MM.1S (cell line): ENCODE data around the gene NCAPH2.
"Not testable (repeated sequence)": the region's sequence is repeated elsewhere in the genome, so short reads cannot be mapped to it uniquely, and the experiment has no call there.

ENCODE experiments used
- DNase-seq: peaks from one replicate; pipeline ENCODE4 v3.0.0-alpha.2; 2015
- H2AFZ ChIP-seq: fragments of 300-600 bp; sonication (generic); 2 replicates; pipeline ENCODE4 v1.6.0; 2016; ENCODE audit warnings: antibody characterized with exemption, low read length
- H3F3A ChIP-seq: fragments of 300-600 bp; sonication (generic); 2 replicates; pipeline ENCODE4 v1.6.1; 2016; ENCODE audit warnings: mild to moderate bottlenecking, antibody characterized with exemption, low read length, moderate library complexity, mixed read lengths; ENCODE audit not compliant: insufficient read depth
- H3K27ac ChIP-seq: fragments of 300-600 bp; sonication (generic); 2 replicates; pipeline ENCODE4 v1.5.1; 2016; ENCODE audit warnings: mild to moderate bottlenecking, low read length
- H3K27me3 ChIP-seq: fragments of 300-600 bp; sonication (generic); replicated peaks from 2 replicates; pipeline ENCODE4 v1.6.0; 2016; ENCODE audit warnings: low read length; ENCODE audit not compliant: insufficient read depth
- H3K36me3 ChIP-seq: fragments of 300-600 bp; sonication (generic); replicated peaks from 2 replicates; pipeline ENCODE4 v1.6.1; 2016; ENCODE audit warnings: mild to moderate bottlenecking, low read length, mixed read lengths; ENCODE audit not compliant: insufficient read depth
- H3K4me1 ChIP-seq: fragments of 300-600 bp; sonication (generic); 2 replicates; pipeline ENCODE4 v1.6.1; 2016; ENCODE audit warnings: low read length, mixed read lengths
- H3K4me2 ChIP-seq: fragments of 300-600 bp; sonication (generic); 2 replicates; pipeline ENCODE4 v1.6.0; 2016; ENCODE audit warnings: low read depth, low read length
- H3K4me3 ChIP-seq: fragments of 300-600 bp; sonication (generic); 2 replicates; pipeline ENCODE4 v1.5.1; 2016; ENCODE audit warnings: low read length, mixed read lengths
- H3K79me2 ChIP-seq: fragments of 300-600 bp; sonication (generic); 2 replicates; pipeline ENCODE4 v1.6.1; 2016; ENCODE audit warnings: mixed run types, low read length, mixed read lengths
- H3K9ac ChIP-seq: fragments of 300-600 bp; sonication (generic); 2 replicates; pipeline ENCODE4 v1.6.1; 2016; ENCODE audit warnings: low read length, mixed read lengths
- H3K9me2 ChIP-seq: fragments of 300-600 bp; sonication (generic); replicated peaks from 2 replicates; pipeline ENCODE4 v1.6.1; 2016; ENCODE audit warnings: mild to moderate bottlenecking, low read length, mixed read lengths; ENCODE audit not compliant: insufficient read depth
- H3K9me3 ChIP-seq: fragments of 300-600 bp; sonication (generic); replicated peaks from 2 replicates; pipeline ENCODE4 v1.6.1; 2016; ENCODE audit warnings: mild to moderate bottlenecking, low read length, mixed read lengths; ENCODE audit not compliant: insufficient read depth
- H4K20me1 ChIP-seq: fragments of 300-600 bp; sonication (generic); 2 replicates; pipeline ENCODE4 v1.6.1; 2016; ENCODE audit warnings: mild to moderate bottlenecking, low read length, moderate library complexity, mixed read lengths; ENCODE audit not compliant: insufficient read depth
- CTCF ChIP-seq: fragments of 300-600 bp; sonication (generic); IDR thresholded peaks from 2 replicates; pipeline ENCODE4 v1.5.1; 2016; ENCODE audit warnings: antibody characterized with exemption, low read length, mixed read lengths
- EZH2 ChIP-seq: fragments of 300-600 bp; sonication (generic); optimal IDR thresholded peaks from 2 replicates; pipeline ENCODE3; 2017; ENCODE audit warnings: low read depth, mild to moderate bottlenecking, antibody characterized with exemption, low read length, mixed read lengths
- EZH2phosphoT487 ChIP-seq: fragments of 300-600 bp; sonication (generic); IDR thresholded peaks from 2 replicates; pipeline ENCODE4 v1.6.1; 2018; ENCODE audit warnings: antibody characterized with exemption, low read length

NCAPH2 gene

DNA sequence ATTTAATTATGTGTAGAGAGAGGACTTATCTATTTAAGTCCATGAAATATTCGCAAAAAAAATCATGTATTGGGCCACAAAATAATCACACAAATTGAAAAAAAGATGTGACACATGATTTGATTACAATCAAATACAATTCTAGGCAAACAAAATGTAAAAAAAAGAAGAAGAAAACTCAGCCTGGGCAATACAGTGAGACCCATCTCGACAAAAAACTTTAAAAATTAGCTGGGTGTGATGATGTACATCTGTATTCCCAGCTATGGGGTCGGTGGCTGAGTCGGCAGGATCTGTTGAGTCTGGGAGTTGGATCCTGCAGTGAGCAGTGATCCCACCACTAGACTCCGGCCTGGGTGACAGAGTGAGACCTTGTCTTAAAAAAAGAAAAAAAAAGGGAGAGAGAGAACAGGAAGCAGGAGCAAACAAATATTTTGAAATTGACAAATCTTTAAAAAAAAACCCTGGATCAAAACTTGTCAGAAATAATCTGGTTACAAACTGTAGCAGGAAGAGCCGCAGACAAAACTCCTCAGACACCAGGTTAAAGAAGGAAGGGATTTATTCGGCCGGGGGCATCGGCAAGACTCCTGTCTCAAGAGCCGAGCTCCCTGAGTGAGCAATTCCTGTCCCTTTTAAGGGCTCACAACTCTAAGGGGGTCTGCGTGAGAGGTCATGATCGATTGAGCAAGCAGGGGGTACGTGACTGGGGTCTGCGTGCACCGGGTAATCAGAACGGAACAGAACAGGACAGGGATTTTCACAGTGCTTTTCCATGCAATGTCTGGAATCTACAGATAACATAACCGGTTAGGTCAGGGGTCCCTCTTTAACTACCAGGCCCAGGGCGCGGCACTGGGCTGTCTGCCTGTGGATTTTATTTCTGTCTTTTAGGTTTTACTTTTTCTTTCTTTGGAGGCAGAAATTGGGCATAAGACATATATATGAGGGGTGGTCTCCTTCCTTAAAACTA, 25.1 kb downstream of the NCAPH2 start:
- peaks cover 38% of the 10 kb centered on the region for H3K4me1 ChIP-seq
- H3K9me3 ChIP-seq = no peaks in the 10 kb centered on the region
- no peaks in the 10 kb centered on the region for H3K36me3 ChIP-seq
- no peak overlapping the region for H3K4me2 ChIP-seq
- no peaks in the 10 kb centered on the region for H3K9me2 ChIP-seq
- H3F3A ChIP-seq = peaks cover 24% of the 10 kb centered on the region
- no peak overlapping the region for H3K4me3 ChIP-seq
- H3K27ac ChIP-seq = no peak overlapping the region
- H3K79me2 ChIP-seq = no peaks in the 10 kb centered on the region
- DNase-seq = no peak
- H3K9ac ChIP-seq = no peak overlapping the region
- TF ChIP-seq CTCF = no peak
- TF ChIP-seq EZH2 = no peak
- no peak for TF ChIP-seq EZH2phosphoT487
- no peaks in the 10 kb centered on the region for H4K20me1 ChIP-seq
- H2AFZ ChIP-seq = no peak overlapping the region
- peaks cover 9% of the 10 kb centered on the region; the same call in 1 of the 2 replicates for H3K27me3 ChIP-seq

DNA sequence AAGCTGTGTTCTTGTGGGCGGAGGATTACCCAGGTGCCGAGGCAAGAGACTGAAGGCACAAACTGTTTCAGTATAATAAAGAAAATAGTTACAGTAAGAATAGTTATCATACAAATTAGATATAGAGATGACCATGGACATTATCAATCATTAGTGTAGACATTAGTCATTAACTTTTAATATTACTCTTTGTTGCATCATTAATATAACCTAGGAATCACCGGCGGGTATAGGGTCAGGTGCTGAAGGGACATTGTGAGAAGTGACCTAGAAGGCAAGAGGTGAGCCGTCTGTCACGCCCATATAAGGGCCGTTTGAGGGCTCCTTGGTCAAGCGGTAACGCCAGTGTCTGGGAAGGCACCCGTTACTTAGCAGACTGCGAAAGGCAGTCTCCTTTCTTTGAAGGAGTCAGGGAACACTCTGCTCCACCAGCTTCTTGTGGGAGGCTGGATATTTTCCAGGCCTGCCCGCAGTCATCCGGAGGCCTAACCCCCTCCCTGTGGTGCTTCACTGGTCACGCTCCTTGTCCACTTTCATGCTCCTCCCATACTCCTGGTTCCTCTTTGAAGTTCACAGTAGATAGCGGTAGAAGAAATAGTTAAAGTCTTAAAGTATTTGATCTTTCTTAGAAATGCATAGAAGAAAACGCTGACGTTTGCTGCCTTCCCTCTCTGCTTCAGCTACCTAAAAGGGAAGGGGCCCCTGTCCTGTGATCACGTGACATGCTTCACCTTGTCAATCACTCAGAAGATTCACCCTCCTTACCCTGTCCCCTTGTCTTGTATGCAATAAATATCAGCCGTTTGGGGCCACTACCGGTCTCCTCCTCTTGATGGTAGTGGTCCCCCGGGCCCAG, 26.1 kb downstream of the NCAPH2 start:
- not testable (repeated sequence) for H3K27ac ChIP-seq, H4K20me1 ChIP-seq, H3K27me3 ChIP-seq, H3K9me2 ChIP-seq, H3K9me3 ChIP-seq, H3K79me2 ChIP-seq, H3K9ac ChIP-seq, H3K4me3 ChIP-seq, H3K36me3 ChIP-seq, H3K4me2 ChIP-seq, H2AFZ ChIP-seq
- H3F3A ChIP-seq = peaks cover 27% of the 10 kb centered on the region
- peaks cover 45% of the 10 kb centered on the region for H3K4me1 ChIP-seq
- DNase-seq = peak; percentile 24

- H3K4me3 ChIP-seq = no peak overlapping the region
- H3K4me2 ChIP-seq = no peak overlapping the region
- H2AFZ ChIP-seq = no peak overlapping the region
These were observed 27.1 kb downstream of the NCAPH2 start for GRCh38 chr22:50535113-50535512.

More at GRCh38 chr22:50535113-50535512, 27.1 kb downstream of the NCAPH2 start:
- H4K20me1 ChIP-seq = no peaks in the 10 kb centered on the region
- no peaks in the 10 kb centered on the region for H3K79me2 ChIP-seq
- H3K9me2 ChIP-seq = no peaks in the 10 kb centered on the region
- H3K9me3 ChIP-seq = no peaks in the 10 kb centered on the region
- peaks cover 51% of the 10 kb centered on the region for H3K4me1 ChIP-seq
- DNase-seq = no peak
- TF ChIP-seq EZH2 (no peak), CTCF (no peak), EZH2phosphoT487 (no peak)
- no peaks in the 10 kb centered on the region for H3K36me3 ChIP-seq
- no peak overlapping the region for H3K9ac ChIP-seq
- H3F3A ChIP-seq = peaks cover 38% of the 10 kb centered on the region
- peaks cover 9% of the 10 kb centered on the region; the same call in 1 of the 2 replicates for H3K27me3 ChIP-seq
- no peak overlapping the region for H3K27ac ChIP-seq
